Skeletal muscle satellite cell (primary cell): ENCODE data around the gene PIGR.

Experiments used
- H3K27me3 ChIP-seq: 2 replicates; pipeline ENCODE4 v1.7.0; 2013; ENCODE audit warnings: low read length; ENCODE audit not compliant: control insufficient read depth, insufficient read depth
- H3K36me3 ChIP-seq: 2 replicates; pipeline ENCODE4 v1.7.0; 2013; ENCODE audit warnings: mild to moderate bottlenecking, control low read depth, low read length; ENCODE audit not compliant: insufficient read depth
- H3K4me1 ChIP-seq: 2 replicates; pipeline ENCODE4 v1.7.0; 2013; ENCODE audit warnings: low read length; ENCODE audit not compliant: control insufficient read depth, insufficient read depth
- H3K4me2 ChIP-seq: 2 replicates; pipeline ENCODE4 v1.7.0; 2013; ENCODE audit warnings: mild to moderate bottlenecking, low read length
- H3K4me3 ChIP-seq: 2 replicates; pipeline ENCODE4 v1.7.0; 2013; ENCODE audit warnings: low read length
- H3K9ac ChIP-seq: 2 replicates; pipeline ENCODE4 v1.7.0; 2013; ENCODE audit warnings: mild to moderate bottlenecking, low read depth, low read length, moderate library complexity
- H3K9me3 ChIP-seq: replicated peaks from 2 replicates; pipeline ENCODE4 v1.7.0; 2013; ENCODE audit warnings: mild to moderate bottlenecking, control low read depth, low read length

PIGR gene

DNA sequence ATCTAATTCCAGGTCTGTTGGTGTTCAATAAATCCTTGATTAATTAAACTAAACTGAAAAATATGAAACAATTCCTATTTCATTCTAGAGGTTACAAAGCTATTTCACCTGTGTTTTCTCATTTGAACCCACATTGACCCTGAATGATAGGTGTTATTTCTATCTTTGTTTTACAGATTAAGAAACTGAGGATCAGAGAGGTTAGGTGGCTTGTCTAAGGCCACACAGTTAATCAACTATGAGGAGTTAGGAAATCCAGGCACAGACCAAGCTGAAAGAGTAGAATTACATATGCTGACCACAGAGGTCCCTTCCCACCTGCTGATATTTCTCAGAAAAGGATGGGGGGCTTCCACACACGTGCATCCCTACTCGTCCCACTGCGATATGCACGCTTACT is 487 bp downstream of the PIGR start:
- Histone ChIP-seq H3K36me3 (no peaks in the 10 kb centered on the region), H3K4me1 (no peaks in the 10 kb centered on the region), H3K9ac (no peak overlapping the region), H3K9me3 (no peaks in the 10 kb centered on the region), H3K4me2 (no peak overlapping the region), H3K4me3 (no peak overlapping the region), H3K27me3 (peaks cover 69% of the 10 kb centered on the region)

- no peaks in the 10 kb centered on the region for H3K4me1 ChIP-seq
- peaks cover 75% of the 10 kb centered on the region for H3K27me3 ChIP-seq
- H3K9ac ChIP-seq: no peak overlapping the region
- H3K9me3 ChIP-seq: no peaks in the 10 kb centered on the region
- no peaks in the 10 kb centered on the region for H3K36me3 ChIP-seq
- H3K4me3 ChIP-seq: no peak overlapping the region
- no peak overlapping the region for H3K4me2 ChIP-seq
Measured at GRCh38 chr1:206944703-206945102, 1.6 kb downstream of the PIGR start.

GRCh38 chr1:206941766-206942418 is 4.4 kb downstream of the PIGR start:
- Histone ChIP-seq H3K36me3 (no peaks in the 10 kb centered on the region), H3K4me2 (no peak overlapping the region), H3K9ac (no peak overlapping the region), H3K9me3 (no peaks in the 10 kb centered on the region), H3K4me1 (no peaks in the 10 kb centered on the region), H3K27me3 (peaks cover 64% of the 10 kb centered on the region), H3K4me3 (no peak overlapping the region)

- Histone ChIP-seq H3K27me3 (peaks cover 51% of the 10 kb centered on the region), H3K36me3 (no peaks in the 10 kb centered on the region), H3K9me3 (no peaks in the 10 kb centered on the region)
Measured at GRCh38 chr1:206940588-206940936, 5.7 kb downstream of the PIGR start.

DNA sequence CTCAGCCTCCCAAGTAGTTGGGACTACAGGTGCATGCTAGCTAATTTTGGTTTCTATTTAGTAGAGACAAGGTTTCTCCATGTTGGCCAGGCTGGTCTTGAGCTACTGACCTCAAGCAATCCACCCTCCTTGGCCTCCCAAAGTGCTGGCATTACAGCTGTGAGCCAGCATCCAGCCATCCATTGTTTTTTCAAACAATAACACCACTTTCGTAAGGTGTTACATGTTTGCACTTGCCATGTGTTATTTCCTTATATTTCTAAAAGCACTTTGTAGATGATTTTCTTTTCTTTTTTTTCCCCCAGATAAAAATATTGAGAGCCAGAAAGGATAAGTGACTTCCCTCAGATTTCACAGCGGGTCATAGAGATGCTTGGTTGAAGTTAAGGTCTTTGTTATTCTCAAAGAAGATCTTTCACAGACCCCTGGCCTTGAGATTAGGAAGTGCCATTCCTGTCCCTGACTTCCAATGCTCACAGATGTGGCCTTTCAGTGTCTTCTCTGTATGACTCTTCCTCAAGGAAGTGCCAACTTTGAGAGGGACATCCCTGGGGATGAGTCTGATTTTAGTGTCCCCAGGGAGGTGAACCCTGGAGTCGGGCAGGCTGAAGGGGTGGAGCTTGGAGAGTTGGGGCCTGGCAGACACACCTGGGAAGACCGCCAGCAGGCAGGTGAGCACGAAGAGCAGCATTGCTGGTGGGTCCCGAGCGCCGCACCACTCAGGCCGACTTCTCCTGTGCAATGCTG is 6.3 kb downstream of the PIGR start:
- H3K4me1 ChIP-seq: no peaks in the 10 kb centered on the region
- no peak overlapping the region for H3K9ac ChIP-seq
- H3K4me3 ChIP-seq: no peak overlapping the region
- no peak overlapping the region for H3K4me2 ChIP-seq
- peaks cover 46% of the 10 kb centered on the region for H3K27me3 ChIP-seq
- no peaks in the 10 kb centered on the region for H3K36me3 ChIP-seq
- no peaks in the 10 kb centered on the region for H3K9me3 ChIP-seq

More at GRCh38 chr1:206940588-206940936, 5.7 kb downstream of the PIGR start:
- Histone ChIP-seq H3K9ac (no peak overlapping the region), H3K4me2 (no peak overlapping the region), H3K4me3 (no peak overlapping the region), H3K4me1 (no peaks in the 10 kb centered on the region)

- no peaks in the 10 kb centered on the region for H3K4me1 ChIP-seq
- no peaks in the 10 kb centered on the region for H3K9me3 ChIP-seq
- no peak overlapping the region for H3K4me3 ChIP-seq
- H3K4me2 ChIP-seq: no peak overlapping the region
- no peaks in the 10 kb centered on the region for H3K36me3 ChIP-seq
- H3K27me3 ChIP-seq: peaks cover 40% of the 10 kb centered on the region
- no peak overlapping the region for H3K9ac ChIP-seq
Measured at GRCh38 chr1:206939131-206939530, 7.1 kb downstream of the PIGR start.

GRCh38 chr1:206937425-206937824 is 8.8 kb downstream of the PIGR start:
- Histone ChIP-seq H3K4me3 (no peak overlapping the region), H3K9ac (no peak overlapping the region), H3K4me2 (no peak overlapping the region), H3K36me3 (no peaks in the 10 kb centered on the region), H3K9me3 (no peaks in the 10 kb centered on the region), H3K4me1 (no peaks in the 10 kb centered on the region), H3K27me3 (peaks cover 24% of the 10 kb centered on the region)

DNA sequence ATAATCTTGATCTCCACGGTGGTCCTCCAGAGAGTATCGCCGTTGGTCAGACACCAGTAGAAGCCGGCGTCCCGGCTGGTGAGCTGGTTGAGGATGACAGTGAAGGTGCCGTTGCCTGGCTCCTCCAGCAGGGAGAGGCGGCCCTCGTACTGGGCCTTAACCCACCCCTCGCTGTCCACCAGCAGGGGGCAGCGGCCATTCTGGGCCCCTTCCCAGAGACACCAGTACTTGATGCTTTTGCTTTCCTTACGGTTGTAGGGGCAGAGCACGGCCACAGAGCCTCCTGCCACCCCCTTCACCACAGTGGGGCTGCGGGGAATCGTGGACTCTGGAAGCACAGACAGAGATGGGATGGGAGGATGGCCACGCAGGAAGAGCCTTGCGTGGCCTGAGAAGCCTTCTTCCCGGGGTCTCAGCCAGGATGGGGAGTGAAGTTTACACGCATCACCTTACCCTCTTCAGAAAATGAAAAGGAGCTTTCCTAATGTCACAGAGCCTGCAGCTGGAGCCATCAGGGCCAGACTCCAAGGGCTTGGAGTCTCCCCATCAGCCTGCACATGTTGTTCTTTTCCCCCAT is 10.7 kb downstream of the PIGR start:
- H3K4me1 ChIP-seq: no peaks in the 10 kb centered on the region
- no peaks in the 10 kb centered on the region for H3K9me3 ChIP-seq
- H3K27me3 ChIP-seq: peaks cover 12% of the 10 kb centered on the region
- no peaks in the 10 kb centered on the region for H3K36me3 ChIP-seq
- H3K9ac ChIP-seq: no peak overlapping the region
- H3K4me2 ChIP-seq: no peak overlapping the region
- no peak overlapping the region for H3K4me3 ChIP-seq

DNA sequence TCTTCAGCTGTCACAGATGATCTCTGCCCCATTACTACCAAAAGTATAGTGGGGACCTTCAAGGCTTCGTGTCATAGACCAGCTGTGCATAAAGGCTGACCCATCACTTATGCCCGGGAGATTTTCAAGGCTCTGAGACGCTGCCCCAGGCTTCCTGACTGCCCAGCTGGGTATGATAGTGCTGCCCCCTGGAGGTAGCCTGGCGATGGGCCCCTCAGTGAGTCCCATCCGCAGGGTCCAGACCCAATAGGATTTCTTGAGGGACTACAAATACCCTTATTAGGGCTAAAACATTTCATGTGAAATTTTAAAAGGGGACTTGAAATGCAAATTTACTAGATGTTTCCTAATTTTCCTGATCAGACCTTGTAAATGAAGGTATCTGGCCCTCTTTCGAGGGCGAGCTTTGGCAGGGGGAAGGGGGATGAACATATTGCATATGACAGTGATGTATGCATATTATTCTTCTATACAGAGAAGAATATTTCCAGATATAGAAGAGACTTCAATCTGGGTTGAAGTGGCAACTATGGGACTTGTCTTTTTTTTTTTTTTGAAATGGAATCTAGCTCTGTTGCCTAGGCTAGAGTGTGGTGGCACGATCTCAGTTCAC is 12.8 kb downstream of the PIGR start:
- Histone ChIP-seq H3K27me3 (peaks cover 8% of the 10 kb centered on the region), H3K4me3 (no peak overlapping the region), H3K9ac (no peak overlapping the region), H3K9me3 (no peaks in the 10 kb centered on the region), H3K36me3 (no peaks in the 10 kb centered on the region), H3K4me1 (no peaks in the 10 kb centered on the region), H3K4me2 (no peak overlapping the region)

- Histone ChIP-seq H3K36me3 (no peaks in the 10 kb centered on the region), H3K9ac (no peak overlapping the region), H3K27me3 (peaks cover 8% of the 10 kb centered on the region), H3K9me3 (no peaks in the 10 kb centered on the region), H3K4me3 (no peak overlapping the region), H3K4me1 (no peaks in the 10 kb centered on the region), H3K4me2 (no peak overlapping the region)
Measured at GRCh38 chr1:206932177-206932576, 14.1 kb downstream of the PIGR start.

DNA sequence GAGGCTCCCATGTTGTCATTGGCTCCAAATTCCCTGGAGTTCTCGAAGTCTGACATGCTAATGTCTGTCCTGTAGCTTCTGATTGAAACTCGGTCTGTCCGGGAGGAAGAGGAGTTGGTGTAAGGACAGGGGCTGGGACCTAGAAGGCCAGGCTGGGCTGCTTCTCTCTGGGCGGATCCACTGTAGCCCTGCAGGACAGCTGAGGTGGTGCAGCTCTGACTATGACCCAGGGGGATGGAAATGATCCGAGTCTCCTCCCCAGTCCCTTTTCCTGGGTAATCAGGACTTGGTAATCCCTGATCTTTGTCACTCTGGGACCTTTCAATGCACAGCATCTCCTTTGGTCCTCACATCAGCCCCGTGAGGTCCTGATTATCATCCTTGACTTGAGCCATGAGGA is 14.6 kb downstream of the PIGR start:
- H3K4me2 ChIP-seq: no peak overlapping the region
- no peak overlapping the region for H3K9ac ChIP-seq
- no peaks in the 10 kb centered on the region for H3K36me3 ChIP-seq
- no peaks in the 10 kb centered on the region for H3K4me1 ChIP-seq
- no peaks in the 10 kb centered on the region for H3K9me3 ChIP-seq
- peaks cover 6% of the 10 kb centered on the region for H3K27me3 ChIP-seq
- H3K4me3 ChIP-seq: no peak overlapping the region
